Bronchial epithelial cell (primary cell): ENCODE data around the gene C19orf85. TPM values are rescaled to one million over a fixed set of nuclear protein-coding genes. Genes with fewer than 3 reads are reported as not detected.

Experiments
- DNase-seq: peaks from one replicate; pipeline ENCODE4 v3.0.0-alpha.2; 2010; ENCODE audit warnings: low read depth
- FAIRE-seq: peaks from 2 replicates; lab custom pipeline; 2011; peaks lifted over from hg19 to GRCh38; lab: Jason Lieb, UNC
- H3K27me3 ChIP-seq: 2 replicates; pipeline ENCODE4 v1.5.1; 2011; ENCODE audit warnings: low read length; ENCODE audit not compliant: control insufficient read depth, insufficient read depth
- H3K36me3 ChIP-seq: 2 replicates; pipeline ENCODE4 v1.5.1; 2011; ENCODE audit warnings: low read length; ENCODE audit not compliant: control insufficient read depth, insufficient read depth
- H3K4me3 ChIP-seq: 2 replicates; pipeline ENCODE4 v1.5.1; 2011; ENCODE audit warnings: mild to moderate bottlenecking, low read depth, low read length, control low read depth
- total RNA-seq: library from RNA; depleted of rRNA; stranded (reverse); fragments of >200 nt; gene quantifications from 2 replicates; pipeline ENCODE4 v1.2.1, GENCODE V29; 2014
- TF ChIP-seq, protein P1 (sequence below): IDR thresholded peaks from 2 replicates; pipeline ENCODE4 v1.5.1; 2011; ENCODE audit warnings: mild to moderate bottlenecking, moderate library complexity, low read length, control low read depth, inconsistent platforms; ENCODE audit not compliant: insufficient read depth, severe bottlenecking

Gene C19orf85
- total RNA-seq, 1 donor from 2014 or later, result not detected

DNA sequence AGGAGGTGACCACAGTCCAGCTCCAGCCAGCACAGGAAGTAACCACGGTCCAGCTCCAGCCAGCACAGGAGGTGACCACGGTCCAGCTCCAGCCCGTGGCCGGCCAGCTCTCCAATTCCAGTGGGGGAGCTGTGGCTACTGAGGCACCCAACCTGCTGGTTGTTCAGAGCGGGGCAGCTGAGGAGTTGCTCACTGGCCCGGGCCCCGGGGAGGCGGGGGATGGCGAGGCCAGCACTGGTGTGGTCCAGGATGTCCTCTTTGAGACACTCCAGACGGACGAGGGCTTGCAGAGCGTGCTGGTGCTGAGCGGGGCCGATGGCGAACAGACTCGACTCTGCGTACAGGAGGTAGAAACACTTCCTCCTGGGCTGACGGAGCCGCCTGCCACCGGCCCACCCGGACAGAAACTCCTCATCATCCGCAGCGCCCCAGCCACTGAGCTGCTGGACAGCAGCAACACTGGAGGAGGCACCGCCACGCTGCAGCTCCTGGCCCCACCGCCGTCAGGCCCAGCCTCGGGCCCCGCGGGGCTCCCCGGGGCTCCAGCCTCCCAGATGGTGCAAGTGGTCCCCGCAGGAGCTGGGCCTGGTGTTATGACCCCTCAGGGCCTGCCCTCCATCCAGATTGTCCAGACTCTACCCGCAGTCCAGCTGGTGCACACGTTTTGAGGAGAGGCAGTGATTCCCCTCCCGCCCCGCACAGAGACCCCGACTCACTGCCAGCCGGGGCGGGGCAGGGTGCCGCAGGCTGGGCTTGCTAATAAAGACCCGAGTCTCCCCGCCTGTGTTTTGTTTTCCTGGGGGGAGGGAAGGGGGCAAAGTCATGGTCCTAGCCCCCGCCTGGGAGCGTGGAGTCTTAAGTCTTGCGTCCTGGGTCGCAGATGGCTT lies 19.4 kb upstream of the C19orf85 start:
- DNase-seq (no peak), FAIRE-seq (no peak)
- TF ChIP-seq, protein P1, sequence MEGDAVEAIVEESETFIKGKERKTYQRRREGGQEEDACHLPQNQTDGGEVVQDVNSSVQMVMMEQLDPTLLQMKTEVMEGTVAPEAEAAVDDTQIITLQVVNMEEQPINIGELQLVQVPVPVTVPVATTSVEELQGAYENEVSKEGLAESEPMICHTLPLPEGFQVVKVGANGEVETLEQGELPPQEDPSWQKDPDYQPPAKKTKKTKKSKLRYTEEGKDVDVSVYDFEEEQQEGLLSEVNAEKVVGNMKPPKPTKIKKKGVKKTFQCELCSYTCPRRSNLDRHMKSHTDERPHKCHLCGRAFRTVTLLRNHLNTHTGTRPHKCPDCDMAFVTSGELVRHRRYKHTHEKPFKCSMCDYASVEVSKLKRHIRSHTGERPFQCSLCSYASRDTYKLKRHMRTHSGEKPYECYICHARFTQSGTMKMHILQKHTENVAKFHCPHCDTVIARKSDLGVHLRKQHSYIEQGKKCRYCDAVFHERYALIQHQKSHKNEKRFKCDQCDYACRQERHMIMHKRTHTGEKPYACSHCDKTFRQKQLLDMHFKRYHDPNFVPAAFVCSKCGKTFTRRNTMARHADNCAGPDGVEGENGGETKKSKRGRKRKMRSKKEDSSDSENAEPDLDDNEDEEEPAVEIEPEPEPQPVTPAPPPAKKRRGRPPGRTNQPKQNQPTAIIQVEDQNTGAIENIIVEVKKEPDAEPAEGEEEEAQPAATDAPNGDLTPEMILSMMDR, result no peak
- peaks cover 6% of the 10 kb centered on the region for H3K36me3 ChIP-seq
- H3K27me3 ChIP-seq, result no peaks in the 10 kb centered on the region
- peak overlapping the region; percentile 75 for H3K4me3 ChIP-seq

DNA sequence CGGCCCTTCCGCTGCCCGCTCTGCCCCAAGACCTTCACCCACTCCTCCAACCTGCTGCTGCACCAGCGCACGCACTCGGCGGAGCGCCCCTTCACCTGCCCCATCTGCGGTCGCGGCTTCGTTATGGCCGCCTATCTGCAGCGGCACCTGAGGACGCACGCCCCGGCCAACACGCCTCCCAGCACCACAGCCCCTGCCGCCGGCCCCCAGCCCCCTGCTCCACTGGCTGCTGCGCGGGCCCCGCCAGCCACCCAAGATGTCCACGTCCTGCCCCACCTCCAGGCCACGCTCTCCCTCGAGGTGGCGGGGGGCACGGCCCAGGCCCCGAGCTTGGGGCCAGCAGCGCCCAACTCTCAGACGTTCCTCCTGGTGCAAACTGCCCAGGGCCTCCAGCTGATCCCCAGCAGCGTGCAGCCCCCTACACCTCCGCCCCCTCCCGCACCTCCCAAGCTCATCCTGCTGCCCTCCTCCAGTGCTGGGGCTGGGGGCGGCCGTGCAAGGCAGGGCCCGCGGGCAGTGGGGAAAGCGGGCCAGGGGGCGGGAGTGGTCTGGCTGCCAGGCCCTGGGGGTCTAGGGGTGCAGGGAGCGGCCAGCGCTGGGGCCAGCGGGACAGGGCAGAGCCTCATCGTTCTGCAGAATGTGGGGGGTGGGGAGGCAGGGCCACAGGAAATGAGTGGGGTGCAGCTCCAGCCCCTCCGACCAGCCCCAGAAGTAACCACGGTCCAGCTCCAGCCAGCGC lies 18.6 kb upstream of the C19orf85 start:
- Histone ChIP-seq H3K27me3 (no peaks in the 10 kb centered on the region), H3K36me3 (peaks cover 6% of the 10 kb centered on the region), H3K4me3 (no peak overlapping the region)
- DNase-seq (no peak), FAIRE-seq (no peak)
- TF ChIP-seq, protein P1, result no peak

DNA sequence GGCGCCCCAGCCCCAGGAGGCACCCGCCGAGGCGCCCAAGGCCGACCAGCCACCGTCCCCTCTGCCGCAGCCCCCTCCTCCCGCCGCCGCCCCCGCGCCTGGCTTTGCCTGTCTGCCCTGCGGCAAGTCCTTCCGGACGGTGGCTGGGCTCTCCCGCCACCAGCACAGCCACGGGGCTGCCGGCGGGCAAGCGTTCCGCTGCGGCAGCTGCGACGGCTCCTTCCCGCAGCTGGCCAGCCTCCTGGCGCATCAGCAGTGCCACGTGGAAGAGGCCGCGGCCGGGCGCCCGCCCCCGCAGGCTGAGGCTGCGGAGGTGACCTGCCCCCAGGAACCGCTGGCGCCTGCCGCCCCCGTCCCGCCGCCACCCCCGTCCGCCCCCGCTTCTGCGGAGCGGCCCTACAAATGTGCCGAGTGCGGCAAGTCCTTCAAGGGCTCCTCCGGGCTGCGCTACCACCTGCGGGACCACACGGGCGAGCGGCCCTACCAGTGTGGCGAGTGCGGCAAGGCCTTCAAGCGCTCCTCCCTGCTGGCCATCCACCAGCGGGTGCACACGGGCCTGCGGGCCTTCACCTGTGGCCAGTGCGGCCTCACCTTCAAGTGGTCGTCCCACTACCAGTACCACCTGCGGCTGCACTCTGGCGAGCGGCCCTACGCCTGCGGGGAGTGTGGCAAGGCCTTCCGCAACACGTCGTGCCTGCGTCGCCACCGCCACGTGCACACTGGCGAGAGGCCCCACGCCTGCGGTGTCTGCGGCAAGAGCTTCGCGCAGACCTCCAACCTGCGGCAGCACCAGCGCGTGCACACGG lies 17.8 kb upstream of the C19orf85 start:
- Histone ChIP-seq H3K4me3 (no peak overlapping the region), H3K27me3 (no peaks in the 10 kb centered on the region), H3K36me3 (peaks cover 6% of the 10 kb centered on the region)
- TF ChIP-seq, protein P1, result no peak
- FAIRE-seq, result no peak
- DNase-seq, result no peak

DNA sequence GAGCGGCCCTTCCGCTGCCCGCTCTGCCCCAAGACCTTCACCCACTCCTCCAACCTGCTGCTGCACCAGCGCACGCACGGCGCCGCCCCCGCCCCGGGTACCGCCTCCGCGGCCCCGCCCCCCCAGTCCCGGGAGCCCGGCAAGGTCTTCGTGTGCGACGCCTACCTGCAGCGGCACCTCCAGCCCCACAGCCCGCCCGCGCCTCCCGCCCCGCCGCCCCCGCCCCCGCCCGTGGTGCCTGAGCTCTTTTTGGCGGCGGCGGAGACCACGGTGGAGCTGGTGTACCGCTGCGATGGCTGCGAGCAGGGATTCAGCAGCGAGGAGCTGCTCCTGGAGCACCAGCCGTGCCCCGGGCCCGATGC lies 17.2 kb upstream of the C19orf85 start:
- H3K36me3 ChIP-seq, result peaks cover 6% of the 10 kb centered on the region
- DNase-seq (no peak), FAIRE-seq (no peak)
- no peaks in the 10 kb centered on the region for H3K27me3 ChIP-seq
- no peak overlapping the region for H3K4me3 ChIP-seq
- TF ChIP-seq, protein P1, result no peak

DNA sequence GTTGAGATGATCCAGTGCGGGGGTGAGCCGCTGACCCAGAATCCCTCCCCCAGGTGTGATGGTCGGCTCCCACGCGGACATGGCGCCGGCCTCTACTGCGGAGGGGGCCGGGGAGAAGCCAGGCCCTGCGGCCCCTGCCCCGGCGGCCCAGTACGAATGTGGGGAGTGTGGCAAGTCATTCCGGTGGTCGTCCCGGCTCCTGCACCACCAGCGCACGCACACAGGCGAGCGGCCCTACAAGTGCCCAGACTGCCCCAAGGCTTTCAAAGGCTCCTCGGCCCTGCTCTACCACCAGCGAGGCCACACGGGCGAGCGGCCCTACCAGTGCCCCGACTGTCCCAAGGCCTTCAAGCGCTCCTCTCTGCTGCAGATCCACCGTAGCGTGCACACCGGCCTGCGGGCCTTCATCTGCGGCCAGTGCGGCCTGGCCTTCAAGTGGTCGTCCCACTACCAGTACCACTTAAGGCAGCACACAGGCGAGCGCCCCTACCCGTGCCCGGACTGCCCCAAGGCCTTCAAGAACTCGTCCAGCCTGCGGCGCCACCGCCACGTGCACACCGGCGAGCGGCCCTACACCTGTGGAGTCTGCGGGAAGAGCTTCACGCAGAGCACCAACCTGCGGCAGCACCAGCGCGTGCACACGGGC lies 16.7 kb upstream of the C19orf85 start:
- TF ChIP-seq, protein P1, result no peak
- no peak for FAIRE-seq
- Histone ChIP-seq H3K4me3 (no peak overlapping the region), H3K27me3 (no peaks in the 10 kb centered on the region), H3K36me3 (peaks cover 6% of the 10 kb centered on the region)
- DNase-seq, result no peak
